CD4-positive, alpha-beta T cell treated with Interleukin-17A for 4 hours (primary cell): ENCODE measurements around the gene RGS19.

ENCODE experiments used
- DNase-seq: peaks from one replicate; pipeline ENCODE4 v3.0.0-alpha.2; 2020; ENCODE audit warnings: mixed read lengths

The RGS19 gene

DNA sequence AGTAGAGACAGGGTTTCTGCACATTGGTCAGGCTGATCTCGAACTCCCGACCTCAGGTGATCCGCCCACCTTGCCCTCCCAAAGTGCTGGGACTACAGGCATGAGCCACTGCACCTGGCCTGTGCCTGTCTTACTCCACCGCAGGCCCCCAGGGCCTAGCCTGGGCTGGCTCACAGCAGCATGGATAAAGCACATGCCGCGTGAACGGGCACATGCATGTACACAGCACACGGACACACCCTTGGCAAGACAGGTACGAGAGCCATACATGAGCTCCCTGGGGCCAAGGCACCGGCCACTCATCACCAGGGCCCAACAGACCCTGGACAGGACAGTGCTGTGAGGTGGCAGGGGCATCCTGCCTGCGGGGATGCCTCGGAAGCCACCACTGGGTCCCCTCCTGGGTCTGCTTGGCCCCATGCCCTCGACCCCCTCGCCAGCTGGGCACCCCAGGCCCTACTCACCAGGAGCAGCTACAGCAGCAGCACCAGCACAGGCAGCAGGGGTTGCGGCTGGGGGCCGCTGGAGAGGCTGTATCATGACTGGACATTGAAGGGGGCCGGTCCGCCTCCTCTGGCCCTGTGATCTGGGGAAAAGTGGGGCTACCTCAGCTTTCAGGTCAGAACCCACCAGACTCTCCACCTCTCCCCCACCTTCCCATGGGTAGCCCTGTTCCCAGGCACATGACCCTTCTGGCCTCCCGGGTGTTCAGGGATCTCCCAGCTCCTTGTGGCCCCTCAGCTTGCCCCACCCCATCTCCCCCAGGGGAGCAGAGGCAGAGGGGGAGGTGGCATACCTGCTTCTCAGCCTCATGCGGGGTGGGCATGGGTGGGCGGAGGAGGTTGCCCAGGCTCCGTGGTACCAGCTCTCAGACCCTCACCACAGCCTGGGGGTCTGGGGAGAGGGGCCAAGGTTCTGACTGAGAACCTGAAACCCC lies 3.0 kb downstream of the RGS19 start:
- DNase-seq: no peak

- no peak for DNase-seq
Observed at GRCh38 chr20:64075556-64075955, 3.8 kb downstream of the RGS19 start.

GRCh38 chr20:64074963-64075362 lies 4.4 kb downstream of the RGS19 start:
- no peak for DNase-seq

DNA sequence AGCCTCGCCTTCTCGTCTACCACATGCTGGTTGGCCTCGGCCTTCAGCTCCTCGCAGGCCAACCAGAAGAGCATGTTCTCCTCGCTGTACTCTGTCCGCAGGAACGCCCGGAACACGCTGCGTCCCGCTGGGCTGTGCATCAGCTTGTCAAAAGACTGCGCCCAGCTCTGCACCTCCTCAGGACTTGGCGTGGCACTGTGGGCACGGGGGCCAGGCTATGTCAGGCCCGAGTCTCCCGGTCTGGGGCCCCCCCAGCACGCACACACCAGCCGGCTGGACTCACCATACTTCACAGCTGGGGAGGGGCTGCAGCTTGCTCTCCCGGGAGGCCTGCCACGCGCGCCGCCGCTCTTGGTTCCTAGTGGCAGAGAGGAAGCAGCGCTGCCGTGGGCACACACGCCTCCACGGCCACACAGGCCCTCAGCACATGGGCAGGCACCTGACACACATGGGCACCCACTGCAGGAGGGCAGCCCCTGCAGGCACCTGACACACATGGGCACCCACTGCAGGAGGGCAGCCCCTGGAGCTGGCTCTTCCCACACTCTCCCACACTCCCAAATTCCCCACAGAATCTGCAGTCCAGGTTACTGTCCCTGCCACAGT lies 5.0 kb downstream of the RGS19 start:
- DNase-seq: no peak

GRCh38 chr20:64073476-64074183 lies 5.7 kb downstream of the RGS19 start:
- DNase-seq: no peak

- no peak for DNase-seq
Observed at GRCh38 chr20:64072498-64073063, 6.7 kb downstream of the RGS19 start.

DNA sequence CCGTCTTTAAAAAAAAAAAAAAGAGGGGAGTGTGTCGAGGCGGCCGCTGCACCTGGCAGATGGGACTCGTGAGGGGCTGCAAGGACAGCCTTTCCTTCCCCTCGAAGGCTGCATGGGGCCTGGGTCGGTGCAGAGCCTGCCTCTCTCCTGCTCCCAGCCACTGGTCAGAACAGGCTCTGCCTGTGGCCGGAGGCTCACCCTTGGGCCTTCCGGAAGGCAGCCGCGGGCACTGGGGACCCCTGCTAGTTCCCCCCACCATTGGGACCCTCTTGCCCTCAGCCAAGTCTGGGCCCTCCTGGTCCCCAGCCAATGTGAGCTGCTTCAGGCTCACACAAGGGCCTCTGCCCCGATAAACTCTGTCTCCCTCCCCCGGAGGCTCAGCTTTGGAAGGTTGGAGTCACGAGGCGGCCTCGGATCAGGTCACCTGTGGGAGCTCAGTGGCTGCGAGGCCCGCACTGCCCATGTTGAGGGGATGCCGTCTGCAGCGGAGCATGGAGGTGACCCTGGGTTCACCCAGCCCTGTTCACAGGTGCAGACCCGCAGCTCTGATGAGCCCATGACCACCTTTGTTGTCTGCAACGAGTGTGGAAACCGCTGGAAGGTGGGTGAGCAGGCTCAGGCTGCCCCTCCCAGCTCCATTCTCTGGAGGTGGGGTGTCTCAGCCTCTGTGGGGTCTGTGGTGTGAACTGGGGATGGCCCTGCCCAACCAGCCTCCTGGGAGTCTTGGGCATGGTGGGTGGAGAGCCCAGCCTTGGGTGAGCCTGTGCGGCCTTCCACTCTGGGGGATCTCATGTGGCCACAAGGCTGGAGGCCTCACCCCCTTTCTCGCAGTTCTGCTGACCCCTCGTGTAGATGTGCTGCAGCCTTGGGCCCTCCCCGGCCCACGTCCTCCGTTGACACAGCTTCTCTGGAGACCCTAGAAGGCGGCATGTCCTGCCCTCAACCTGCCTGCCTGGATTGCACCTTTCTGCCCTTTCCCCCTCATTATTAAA lies 7.7 kb downstream of the RGS19 start:
- DNase-seq: no peak

GRCh38 chr20:64070244-64070993 lies 8.9 kb downstream of the RGS19 start:
- no peak for DNase-seq

- peak; percentile 42 for DNase-seq
Observed at GRCh38 chr20:64069614-64070243, 9.6 kb downstream of the RGS19 start.

GRCh38 chr20:64069209-64069613 lies 10.1 kb downstream of the RGS19 start:
- no peak for DNase-seq

GRCh38 chr20:64068386-64069208 lies 10.7 kb downstream of the RGS19 start:
- no peak for DNase-seq

GRCh38 chr20:64067733-64068307 lies 11.5 kb downstream of the RGS19 start:
- DNase-seq: no peak

DNA sequence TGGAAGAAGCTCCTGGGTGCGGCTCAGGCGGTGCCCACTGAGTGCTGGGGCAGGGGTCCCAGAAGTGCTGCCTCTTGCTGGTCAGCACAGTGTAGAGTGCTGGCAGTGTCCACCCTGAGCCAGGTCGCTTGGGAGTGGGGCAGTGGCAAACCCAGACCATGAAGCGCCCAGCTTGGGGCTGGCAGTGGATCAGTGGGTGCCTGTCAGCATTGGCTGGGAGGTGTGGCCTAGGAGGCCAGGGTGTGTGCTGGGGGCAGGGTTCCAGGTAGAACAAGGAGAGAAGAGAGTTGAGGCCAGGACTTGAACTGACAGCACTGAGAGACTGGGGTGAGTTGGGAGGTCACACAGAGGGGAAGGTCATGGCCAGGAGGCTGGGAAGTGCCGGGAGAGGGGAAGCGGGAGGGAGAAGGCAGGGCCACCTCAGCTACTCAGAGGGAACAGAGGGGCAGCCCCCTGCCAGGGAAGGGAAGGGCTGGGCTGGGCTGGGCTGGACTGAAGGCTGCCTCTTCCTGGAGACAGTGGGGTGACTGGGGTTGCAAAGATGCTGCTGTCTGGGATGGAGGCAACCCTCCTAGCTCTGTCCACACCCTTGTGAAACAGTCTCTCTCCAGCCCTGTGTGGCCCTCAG lies 12.2 kb downstream of the RGS19 start:
- no peak for DNase-seq

DNA sequence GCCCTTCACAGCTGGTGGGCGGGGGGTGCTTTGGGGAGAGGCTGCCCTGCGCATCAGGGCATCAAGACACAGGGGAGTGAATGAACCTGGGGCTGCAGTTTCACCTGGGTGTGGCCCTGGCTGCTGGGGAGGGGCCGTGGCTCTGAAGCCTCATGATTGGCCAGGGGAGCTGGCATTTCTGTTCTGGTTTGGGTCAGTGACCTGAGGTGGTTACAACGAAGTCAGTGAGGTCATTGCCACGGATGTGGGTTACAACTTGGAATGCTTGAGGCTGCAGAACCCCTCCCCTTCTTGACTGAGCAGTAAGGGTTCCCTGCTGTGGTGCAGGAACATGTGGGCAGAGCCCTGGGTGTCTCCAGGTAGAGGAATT lies 13.4 kb downstream of the RGS19 start:
- peak; percentile 59 for DNase-seq

GRCh38 chr20:64065062-64065973 lies 14.0 kb downstream of the RGS19 start:
- peak; percentile 37 for DNase-seq

DNA sequence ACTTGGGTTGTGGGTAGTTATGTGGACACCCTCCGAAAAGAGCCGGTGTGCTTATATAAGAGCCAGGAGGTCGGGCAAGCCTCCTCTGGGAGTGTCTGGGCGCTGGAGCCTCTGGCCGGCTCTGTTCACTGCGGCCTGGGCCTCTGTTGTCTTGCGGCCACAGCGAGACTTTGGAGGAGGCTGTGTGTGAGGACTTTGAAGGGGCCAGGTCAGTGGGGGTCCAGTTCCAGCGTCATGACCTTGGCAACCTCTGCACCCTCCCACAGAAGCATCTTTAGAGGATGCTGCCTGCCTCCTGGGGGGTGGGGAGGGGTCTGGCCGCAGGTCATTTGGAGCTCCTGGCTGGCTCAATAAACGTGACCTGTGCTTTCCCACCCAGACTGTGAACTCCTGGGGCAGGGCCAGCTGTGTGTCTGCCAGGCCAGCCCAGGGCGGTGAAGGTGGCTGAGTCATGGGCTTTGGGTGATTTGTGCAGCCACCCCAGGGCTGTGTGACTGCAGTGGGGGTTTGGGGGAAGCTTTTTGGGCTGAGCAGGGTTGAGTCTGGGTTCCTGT lies 15.1 kb downstream of the RGS19 start:
- no peak for DNase-seq

DNA sequence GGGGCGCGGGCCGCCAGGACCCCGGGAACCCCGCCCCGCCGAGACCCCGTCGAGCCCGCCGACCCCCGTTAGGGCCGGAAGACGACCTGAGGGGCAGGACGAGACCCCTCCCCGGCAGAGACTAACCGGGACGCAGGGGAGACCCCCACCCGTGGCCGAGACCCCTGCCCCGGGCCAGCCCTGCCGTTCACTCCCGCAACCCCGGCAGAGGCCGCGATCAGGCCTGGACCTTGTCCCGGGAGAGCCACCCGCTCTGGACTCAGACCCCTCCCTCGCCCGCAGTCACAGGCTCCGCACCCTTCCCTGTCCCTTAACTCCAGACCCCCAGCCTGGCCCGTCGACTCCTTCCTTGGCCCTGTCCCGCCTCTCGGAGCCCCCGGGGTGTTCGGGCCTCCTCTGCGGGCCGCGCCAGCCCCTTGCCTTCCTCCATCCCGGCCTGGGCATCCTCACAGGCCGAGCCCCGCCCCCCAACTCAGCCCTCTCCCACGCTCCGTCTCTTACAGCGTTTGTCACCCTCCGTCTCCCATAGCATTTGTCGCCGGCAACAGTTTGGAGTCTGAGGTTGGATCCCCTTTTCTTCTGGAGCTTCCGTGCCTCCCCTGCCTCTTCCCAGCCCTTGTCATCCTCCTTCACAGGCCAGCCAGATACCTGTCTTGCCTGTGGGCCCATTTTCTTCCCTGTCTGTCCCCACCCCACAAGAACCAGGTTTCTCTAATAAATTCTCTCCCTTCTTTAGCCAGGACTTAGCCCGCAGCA lies 15.8 kb downstream of the RGS19 start:
- peak; percentile 35 for DNase-seq
